ENCODE measurements around the gene LAMA2. TPM values are rescaled to one million over a fixed set of nuclear protein-coding genes. Genes with fewer than 3 reads are reported as not detected.

Gene LAMA2
- total RNA-seq, 1 donor from 2014 or later = 1.8 TPM

- no peaks in the 10 kb centered on the region for H3K27me3 Mint-ChIP-seq (ENCODE audit: low read depth, unreplicated experiment)
- DNase-seq (ENCODE audit: low read depth) (no peak), FAIRE-seq (no peak)
- no peaks in the 10 kb centered on the region for H3K9me3 Mint-ChIP-seq (ENCODE audit: unreplicated experiment)
- no peak overlapping the region for H2AFZ ChIP-seq (ENCODE audit: low read depth, low read length)
- H3K4me2 ChIP-seq (ENCODE audit: low read length) = no peak overlapping the region
- H3K79me2 ChIP-seq (ENCODE audit: insufficient read depth, low read length) = no peaks in the 10 kb centered on the region
- no peaks in the 10 kb centered on the region for H4K20me1 ChIP-seq (ENCODE audit: insufficient read depth, low read length)
- H3K36me3 Mint-ChIP-seq (ENCODE audit: low read depth, unreplicated experiment) = no peaks in the 10 kb centered on the region
- no peak overlapping the region for H3K27ac Mint-ChIP-seq (ENCODE audit: unreplicated experiment)
- no peak overlapping the region for H3K9ac ChIP-seq (ENCODE audit: low read length)
- H3K4me3 Mint-ChIP-seq (ENCODE audit: unreplicated experiment) = no peak overlapping the region
- H3K4me3 ChIP-seq (ENCODE audit: insufficient read depth, low read depth, low read length) = no peak overlapping the region
- TF ChIP-seq CTCF (IDR thresholded peaks at IDR 0.05; ENCODE audit: insufficient read depth, low read depth, low read length) = no peak
- no peaks in the 10 kb centered on the region for H3K4me1 ChIP-seq (ENCODE audit: insufficient read depth, low read length)
- no peaks in the 10 kb centered on the region for H3K4me1 Mint-ChIP-seq (ENCODE audit: low read depth, unreplicated experiment)
- H3K36me3 ChIP-seq (ENCODE audit: insufficient read depth, low read length) = no peaks in the 10 kb centered on the region
- no peaks in the 10 kb centered on the region for H3K9me3 ChIP-seq (ENCODE audit: insufficient read depth, low read depth, low read length)
- no peaks in the 10 kb centered on the region for H3K27me3 ChIP-seq (ENCODE audit: insufficient read depth, low read length)
- H3K27ac ChIP-seq (ENCODE audit: low read depth, low read length) = no peak overlapping the region
These were observed 350.7 kb downstream of the LAMA2 start for GRCh38 chr6:129233458-129234134.

GRCh38 chr6:129235167-129236000 lies 352.4 kb downstream of the LAMA2 start:
- no peaks in the 10 kb centered on the region for H3K27me3 ChIP-seq (ENCODE audit: insufficient read depth, low read length)
- no peak overlapping the region for H2AFZ ChIP-seq (ENCODE audit: low read depth, low read length)
- no peak overlapping the region for H3K27ac ChIP-seq (ENCODE audit: low read depth, low read length)
- no peaks in the 10 kb centered on the region for H3K36me3 ChIP-seq (ENCODE audit: insufficient read depth, low read length)
- no peaks in the 10 kb centered on the region for H4K20me1 ChIP-seq (ENCODE audit: insufficient read depth, low read length)
- H3K4me3 Mint-ChIP-seq (ENCODE audit: unreplicated experiment) = no peak overlapping the region
- no peak overlapping the region for H3K9ac ChIP-seq (ENCODE audit: low read length)
- DNase-seq (ENCODE audit: low read depth) (no peak), FAIRE-seq (no peak)
- H3K9me3 Mint-ChIP-seq (ENCODE audit: unreplicated experiment) = no peaks in the 10 kb centered on the region
- H3K4me3 ChIP-seq (ENCODE audit: insufficient read depth, low read depth, low read length) = no peak overlapping the region
- H3K36me3 Mint-ChIP-seq (ENCODE audit: low read depth, unreplicated experiment) = no peaks in the 10 kb centered on the region
- no peaks in the 10 kb centered on the region for H3K27me3 Mint-ChIP-seq (ENCODE audit: low read depth, unreplicated experiment)
- H3K27ac Mint-ChIP-seq (ENCODE audit: unreplicated experiment) = no peak overlapping the region
- no peaks in the 10 kb centered on the region for H3K79me2 ChIP-seq (ENCODE audit: insufficient read depth, low read length)
- no peaks in the 10 kb centered on the region for H3K9me3 ChIP-seq (ENCODE audit: insufficient read depth, low read depth, low read length)
- H3K4me1 ChIP-seq (ENCODE audit: insufficient read depth, low read length) = no peaks in the 10 kb centered on the region
- H3K4me2 ChIP-seq (ENCODE audit: low read length) = no peak overlapping the region
- no peak for TF ChIP-seq CTCF (IDR thresholded peaks at IDR 0.05; ENCODE audit: insufficient read depth, low read depth, low read length)
- TF ChIP-seq EZH2 (IDR thresholded peaks at IDR 0.05; ENCODE audit: insufficient read depth, low read length) = no peak
- no peaks in the 10 kb centered on the region for H3K4me1 Mint-ChIP-seq (ENCODE audit: low read depth, unreplicated experiment)
